Mesothelial cell of epicardium (in vitro differentiated cells): ENCODE measurements around the gene AFDN. TPM values are rescaled to one million over a fixed set of nuclear protein-coding genes. Genes with fewer than 3 reads are reported as not detected.

Experiments used
- DNase-seq, 2 experiments: peaks; one replicate each; pipeline ENCODE4 v3.0.0; 2021; ENCODE audit warnings: low spot score in 2 of 2; ENCODE audit not compliant: unreplicated experiment in 2 of 2
- H3K27ac Mint-ChIP-seq: 2 replicates; pipeline ENCODE4 v1.8.0; 2021; ENCODE audit warnings: mixed read lengths
- H3K27me3 Mint-ChIP-seq: 2 replicates; pipeline ENCODE4 v1.8.0; 2021; ENCODE audit warnings: low read depth, mixed read lengths
- H3K36me3 Mint-ChIP-seq: 2 replicates; pipeline ENCODE4 v1.8.0; 2021; ENCODE audit warnings: mixed read lengths
- H3K4me1 Mint-ChIP-seq: 2 replicates; pipeline ENCODE4 v1.8.0; 2021; ENCODE audit warnings: mixed read lengths
- H3K4me3 Mint-ChIP-seq: 2 replicates; pipeline ENCODE4 v1.8.0; 2021; ENCODE audit warnings: mild to moderate bottlenecking, moderate library complexity, mixed read lengths
- H3K9me3 Mint-ChIP-seq: 2 replicates; pipeline ENCODE4 v1.8.0; 2021; ENCODE audit warnings: mixed read lengths
- total RNA-seq: library from RNA; stranded (reverse); gene quantifications from 3 replicates; pipeline ENCODE4 v1.2.1, GENCODE V29; 2021
- TF ChIP-seq, protein P1 (sequence below): fragments of 200-600 bp; sonication (generic); IDR thresholded peaks from one replicate; pipeline ENCODE4 v1.5.0; 2021; ENCODE audit warnings: antibody characterized with exemption; ENCODE audit not compliant: unreplicated experiment

Gene AFDN
- total RNA-seq, 1 donor from 2014 or later = 284 TPM

DNA sequence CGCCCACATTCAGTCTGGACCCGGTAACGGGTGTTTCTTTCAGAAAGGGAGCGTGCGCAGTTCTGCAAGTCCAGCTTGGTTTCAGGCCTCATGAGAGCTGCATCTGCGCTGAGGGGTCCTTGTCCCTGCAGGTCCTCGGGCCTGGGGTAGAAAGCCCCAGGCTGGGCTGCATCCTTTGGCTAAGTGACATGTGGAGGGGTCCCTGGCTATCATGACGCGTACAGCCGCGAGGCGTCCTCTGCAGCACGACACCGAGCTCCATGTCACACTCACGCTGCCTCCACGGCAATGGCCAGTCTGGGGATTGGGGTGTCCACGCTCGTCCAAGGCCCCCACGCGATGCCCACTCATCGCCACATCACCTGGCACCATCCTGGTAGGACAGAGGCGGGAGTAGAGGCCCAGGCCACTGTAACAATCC lies 169.0 kb downstream of the AFDN start:
- Mint-ChIP-seq H3K27ac (no peak overlapping the region), H3K4me3 (no peak overlapping the region), H3K4me1 (peaks cover 11% of the 10 kb centered on the region), H3K36me3 (no peaks in the 10 kb centered on the region), H3K9me3 (no peaks in the 10 kb centered on the region), H3K27me3 (no peaks in the 10 kb centered on the region)
- TF ChIP-seq, protein P1, sequence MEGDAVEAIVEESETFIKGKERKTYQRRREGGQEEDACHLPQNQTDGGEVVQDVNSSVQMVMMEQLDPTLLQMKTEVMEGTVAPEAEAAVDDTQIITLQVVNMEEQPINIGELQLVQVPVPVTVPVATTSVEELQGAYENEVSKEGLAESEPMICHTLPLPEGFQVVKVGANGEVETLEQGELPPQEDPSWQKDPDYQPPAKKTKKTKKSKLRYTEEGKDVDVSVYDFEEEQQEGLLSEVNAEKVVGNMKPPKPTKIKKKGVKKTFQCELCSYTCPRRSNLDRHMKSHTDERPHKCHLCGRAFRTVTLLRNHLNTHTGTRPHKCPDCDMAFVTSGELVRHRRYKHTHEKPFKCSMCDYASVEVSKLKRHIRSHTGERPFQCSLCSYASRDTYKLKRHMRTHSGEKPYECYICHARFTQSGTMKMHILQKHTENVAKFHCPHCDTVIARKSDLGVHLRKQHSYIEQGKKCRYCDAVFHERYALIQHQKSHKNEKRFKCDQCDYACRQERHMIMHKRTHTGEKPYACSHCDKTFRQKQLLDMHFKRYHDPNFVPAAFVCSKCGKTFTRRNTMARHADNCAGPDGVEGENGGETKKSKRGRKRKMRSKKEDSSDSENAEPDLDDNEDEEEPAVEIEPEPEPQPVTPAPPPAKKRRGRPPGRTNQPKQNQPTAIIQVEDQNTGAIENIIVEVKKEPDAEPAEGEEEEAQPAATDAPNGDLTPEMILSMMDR = no peak
- no peak for DNase-seq

DNA sequence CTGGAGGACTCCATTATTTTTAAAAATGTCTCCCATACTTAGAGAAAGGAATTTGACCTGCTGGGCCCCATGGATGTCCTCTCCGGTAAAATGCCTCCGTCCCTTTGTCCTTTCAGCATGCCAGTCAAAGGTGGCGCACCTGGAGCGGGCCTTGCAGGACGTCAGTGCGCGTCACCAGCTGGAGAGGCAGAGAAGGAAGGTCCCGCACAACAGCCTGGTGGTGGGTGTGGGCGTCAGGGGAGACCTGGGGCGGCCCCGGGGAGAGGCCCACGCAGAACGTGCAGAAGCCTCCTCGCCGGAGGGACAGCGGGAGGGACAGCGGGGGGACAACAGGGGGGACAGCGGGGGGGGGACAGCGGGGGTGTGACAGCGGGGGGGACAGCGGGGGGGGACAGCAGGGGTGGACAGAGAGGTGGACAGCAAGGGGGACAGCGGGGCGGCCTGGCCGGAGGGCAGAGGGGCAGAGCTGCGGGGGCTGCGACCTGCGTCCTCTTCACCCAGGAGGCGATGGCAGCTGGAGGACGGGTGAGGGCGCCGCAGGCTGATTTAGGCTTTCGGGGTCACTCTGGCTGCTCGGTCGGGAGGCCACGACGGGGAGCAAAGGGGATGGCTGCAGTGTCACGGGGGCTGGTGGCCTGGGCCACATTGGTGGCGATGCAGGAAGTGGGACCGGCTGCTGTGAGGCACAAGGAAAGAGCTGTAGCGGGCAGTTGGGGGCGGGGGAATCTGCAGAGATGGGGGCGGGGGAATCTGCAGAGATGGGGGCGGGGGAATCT lies 169.9 kb downstream of the AFDN start:
- no peaks in the 10 kb centered on the region for H3K27me3 Mint-ChIP-seq
- no peak for DNase-seq
- no peaks in the 10 kb centered on the region for H3K36me3 Mint-ChIP-seq
- peak overlapping the region; percentile 40 for H3K4me3 Mint-ChIP-seq
- no peak overlapping the region for H3K27ac Mint-ChIP-seq
- H3K4me1 Mint-ChIP-seq = peaks cover 11% of the 10 kb centered on the region
- H3K9me3 Mint-ChIP-seq = no peaks in the 10 kb centered on the region
- TF ChIP-seq, protein P1 = no peak

DNA sequence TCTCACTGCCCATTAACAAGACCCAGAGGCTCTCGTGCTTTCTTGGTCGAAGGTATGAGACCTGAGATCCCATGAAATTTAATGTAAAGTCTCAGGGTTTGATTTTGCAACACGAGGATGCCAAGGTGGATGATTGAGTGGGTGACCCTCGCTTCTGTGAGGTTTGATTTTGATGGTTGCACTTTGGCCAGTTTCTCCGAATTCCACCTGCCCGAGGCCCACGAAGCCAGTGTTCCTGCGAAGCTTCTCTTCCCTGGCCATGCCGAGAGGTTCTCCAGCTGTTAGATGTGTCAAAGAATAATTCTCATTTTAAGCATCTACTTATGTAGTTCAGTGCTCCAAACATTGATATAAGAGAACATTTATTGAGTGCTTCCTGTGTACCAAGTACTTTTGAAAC lies 170.9 kb downstream of the AFDN start, which contains the start of gene KIF25:
Gene KIF25 (plus strand): TSS at position 30 of the 400 bp plus-strand sequence. CDS start 31,915 bp downstream, outside the sequence.
- Mint-ChIP-seq H3K9me3 (no peaks in the 10 kb centered on the region), H3K27ac (no peak within 1 kb of the TSS), H3K4me3 (peak within 1 kb of the TSS; percentile 40), H3K4me1 (peaks cover 11% of the 10 kb centered on the region), H3K36me3 (no peaks in the 10 kb centered on the region), H3K27me3 (no peaks in the 10 kb centered on the region)
- TF ChIP-seq, protein P1 = no peak
- no peak for DNase-seq

DNA sequence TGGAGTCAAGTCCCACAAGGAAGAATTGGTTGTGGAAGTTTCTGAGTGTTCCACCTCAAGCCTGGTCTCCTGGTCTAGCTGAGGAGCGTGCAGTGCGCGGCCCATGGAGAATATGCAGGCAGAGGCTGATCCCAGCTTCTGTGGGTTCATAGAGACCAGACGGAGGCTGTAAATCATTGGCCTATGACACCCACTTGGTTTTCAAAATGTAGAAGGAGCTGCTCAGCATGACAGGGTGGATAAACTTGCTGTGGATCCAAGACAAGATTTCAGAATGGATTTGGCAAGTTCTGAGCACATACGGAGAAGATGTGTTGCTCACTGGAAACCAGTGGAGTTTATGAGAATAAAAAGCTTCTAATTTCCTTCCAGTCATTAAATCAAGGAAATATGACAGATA lies 171.5 kb downstream of the AFDN start:
- H3K4me1 Mint-ChIP-seq = peaks cover 11% of the 10 kb centered on the region
- H3K4me3 Mint-ChIP-seq = no peak overlapping the region
- TF ChIP-seq, protein P1 = no peak
- no peak for DNase-seq
- H3K9me3 Mint-ChIP-seq = no peaks in the 10 kb centered on the region
- no peak overlapping the region for H3K27ac Mint-ChIP-seq
- H3K27me3 Mint-ChIP-seq = no peaks in the 10 kb centered on the region
- no peaks in the 10 kb centered on the region for H3K36me3 Mint-ChIP-seq

DNA sequence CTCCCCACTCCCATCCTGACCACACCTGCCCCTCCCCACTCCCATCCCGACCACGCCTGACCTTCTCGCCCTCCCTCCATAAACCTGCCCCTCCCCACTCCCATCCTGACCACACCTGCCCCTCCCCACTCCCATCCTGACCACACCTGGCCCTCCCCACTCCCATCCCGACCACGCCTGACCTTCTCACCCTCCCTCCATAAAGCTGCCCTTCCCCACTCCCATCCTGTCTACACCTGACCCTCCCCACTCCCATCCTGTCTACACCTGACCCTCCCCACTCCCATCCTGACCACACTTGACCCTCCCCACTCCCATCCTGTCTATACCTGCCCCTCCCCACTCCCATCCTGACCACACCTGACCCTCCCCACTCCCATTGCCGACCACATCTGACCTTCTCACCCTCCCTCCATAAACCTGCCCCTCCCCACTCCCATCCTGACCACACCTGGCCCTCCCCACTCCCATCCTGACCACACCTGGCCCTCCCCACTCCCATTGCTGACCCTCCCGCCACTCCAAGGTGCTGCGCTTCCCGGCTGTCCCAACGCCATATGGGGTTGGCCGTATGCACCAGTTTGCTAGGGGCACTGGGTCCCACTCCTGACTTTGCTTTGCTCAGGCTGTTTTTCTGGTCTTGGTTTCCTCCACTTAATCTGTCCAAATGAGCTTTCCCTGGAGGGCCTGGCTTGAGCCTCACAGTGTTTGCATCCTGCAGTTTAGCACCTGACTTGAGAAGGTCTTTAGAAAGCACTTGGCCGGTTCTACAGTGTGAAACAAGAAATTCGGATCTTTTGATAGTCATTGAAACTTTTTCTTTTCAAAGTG lies 173.7 kb downstream of the AFDN start:
- H3K4me3 Mint-ChIP-seq = no peak overlapping the region
- no peaks in the 10 kb centered on the region for H3K36me3 Mint-ChIP-seq
- H3K27me3 Mint-ChIP-seq = no peaks in the 10 kb centered on the region
- peaks cover 14% of the 10 kb centered on the region for H3K4me1 Mint-ChIP-seq
- TF ChIP-seq, protein P1 = no peak
- H3K27ac Mint-ChIP-seq = no peak overlapping the region
- no peak for DNase-seq
- no peaks in the 10 kb centered on the region for H3K9me3 Mint-ChIP-seq
